ENCODE results near the gene KIRREL3.

DNA sequence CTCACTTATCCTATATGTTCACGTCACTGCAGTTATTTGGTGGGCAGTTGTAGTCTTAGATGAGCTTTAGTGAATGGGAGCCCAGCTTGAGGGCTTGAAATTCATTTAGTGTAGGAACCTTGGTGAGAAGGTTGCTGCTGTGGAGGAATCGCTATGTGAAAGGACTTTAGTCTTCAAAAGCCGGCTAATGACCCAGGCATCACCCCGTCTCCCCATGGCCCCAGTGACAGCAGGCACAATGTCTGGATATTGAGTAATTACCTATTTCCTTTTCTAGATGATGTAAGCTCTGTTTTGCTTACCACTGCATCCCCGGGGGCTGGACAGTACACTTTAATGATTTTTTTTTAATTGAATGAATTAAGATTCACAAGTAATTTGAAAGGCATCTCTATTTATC, 361.9 kb downstream of the KIRREL3 start:
- TF ChIP-seq EZH2phosphoT487 (IDR thresholded peaks at IDR 0.05; ENCODE audit: insufficient read depth, low read depth) (no peak), EZH2 (IDR thresholded peaks at IDR 0.05; ENCODE audit: insufficient read depth, poor library complexity, severe bottlenecking) (no peak)
